GM12873 (cell line): ENCODE results near the gene KCTD21.

ENCODE experiments used
- TF ChIP-seq, protein P1 (sequence below): IDR thresholded peaks from 2 replicates; pipeline ENCODE4 v1.5.1; 2012; ENCODE audit warnings: low read depth, mild to moderate bottlenecking, moderate library complexity, low read length, control low read depth; ENCODE audit not compliant: insufficient read depth; ENCODE audit errors: missing control alignments

KCTD21 gene

DNA sequence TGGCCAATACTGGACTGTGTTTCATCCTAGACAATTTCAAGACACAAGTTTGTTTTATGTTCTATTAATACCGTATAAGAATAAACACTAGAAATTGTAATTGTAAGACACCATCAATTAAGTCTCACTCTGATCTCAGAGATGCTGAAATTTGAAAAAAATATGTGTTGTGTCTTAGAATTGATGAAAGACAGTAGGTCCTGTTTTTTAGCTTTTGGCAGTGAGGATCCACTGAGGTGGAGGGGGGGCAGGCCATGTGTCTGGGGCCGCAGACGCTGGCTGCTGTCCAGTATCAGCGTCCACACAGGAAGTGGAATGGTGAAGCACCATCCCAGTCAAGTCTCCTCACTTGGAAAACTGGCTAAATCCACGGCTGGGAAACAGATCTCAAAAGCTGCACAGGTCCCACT, 26.5 kb downstream of the KCTD21 start:
- TF ChIP-seq, protein P1, sequence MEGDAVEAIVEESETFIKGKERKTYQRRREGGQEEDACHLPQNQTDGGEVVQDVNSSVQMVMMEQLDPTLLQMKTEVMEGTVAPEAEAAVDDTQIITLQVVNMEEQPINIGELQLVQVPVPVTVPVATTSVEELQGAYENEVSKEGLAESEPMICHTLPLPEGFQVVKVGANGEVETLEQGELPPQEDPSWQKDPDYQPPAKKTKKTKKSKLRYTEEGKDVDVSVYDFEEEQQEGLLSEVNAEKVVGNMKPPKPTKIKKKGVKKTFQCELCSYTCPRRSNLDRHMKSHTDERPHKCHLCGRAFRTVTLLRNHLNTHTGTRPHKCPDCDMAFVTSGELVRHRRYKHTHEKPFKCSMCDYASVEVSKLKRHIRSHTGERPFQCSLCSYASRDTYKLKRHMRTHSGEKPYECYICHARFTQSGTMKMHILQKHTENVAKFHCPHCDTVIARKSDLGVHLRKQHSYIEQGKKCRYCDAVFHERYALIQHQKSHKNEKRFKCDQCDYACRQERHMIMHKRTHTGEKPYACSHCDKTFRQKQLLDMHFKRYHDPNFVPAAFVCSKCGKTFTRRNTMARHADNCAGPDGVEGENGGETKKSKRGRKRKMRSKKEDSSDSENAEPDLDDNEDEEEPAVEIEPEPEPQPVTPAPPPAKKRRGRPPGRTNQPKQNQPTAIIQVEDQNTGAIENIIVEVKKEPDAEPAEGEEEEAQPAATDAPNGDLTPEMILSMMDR = no peak

DNA sequence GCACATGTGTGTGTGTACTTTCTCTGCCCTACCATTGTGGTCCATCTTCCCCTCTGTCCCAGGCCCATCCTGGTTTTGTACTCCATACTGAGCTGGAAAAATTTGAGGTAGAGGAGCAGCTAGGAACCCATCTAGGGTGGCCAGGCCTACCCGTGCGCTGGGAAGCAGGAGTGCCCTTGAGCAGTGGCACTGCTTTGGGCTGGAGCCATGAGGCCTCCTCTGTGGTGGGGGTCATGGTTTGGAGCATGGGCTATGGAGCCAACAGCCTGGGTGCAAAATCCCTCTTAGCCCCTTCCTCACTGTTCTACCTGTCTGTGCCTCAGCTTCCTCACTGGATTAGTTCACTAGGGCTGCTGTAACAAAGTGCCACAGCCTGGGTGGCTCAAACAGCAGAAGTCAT, 27.1 kb downstream of the KCTD21 start:
- TF ChIP-seq, protein P1 = no peak

DNA sequence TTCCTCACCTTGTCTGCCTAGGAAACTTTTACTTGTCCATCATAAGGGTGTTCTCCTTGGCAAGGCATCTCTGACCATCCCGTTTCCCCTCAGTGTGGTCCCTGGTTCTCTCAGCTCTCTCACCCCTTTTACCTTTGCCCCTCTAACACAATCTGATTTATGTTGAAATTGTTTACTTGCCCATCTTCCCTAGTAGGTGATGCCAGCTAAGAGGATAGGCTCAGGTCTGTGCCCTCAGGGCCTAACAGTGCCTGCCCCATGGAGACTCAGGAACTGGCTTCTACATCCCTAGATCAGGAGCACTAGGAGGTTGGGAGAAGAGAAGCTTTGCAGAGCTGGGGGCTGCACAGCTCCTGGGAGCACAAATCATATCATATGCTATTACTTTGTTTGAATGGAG, 27.9 kb downstream of the KCTD21 start:
- TF ChIP-seq, protein P1 = no peak

DNA sequence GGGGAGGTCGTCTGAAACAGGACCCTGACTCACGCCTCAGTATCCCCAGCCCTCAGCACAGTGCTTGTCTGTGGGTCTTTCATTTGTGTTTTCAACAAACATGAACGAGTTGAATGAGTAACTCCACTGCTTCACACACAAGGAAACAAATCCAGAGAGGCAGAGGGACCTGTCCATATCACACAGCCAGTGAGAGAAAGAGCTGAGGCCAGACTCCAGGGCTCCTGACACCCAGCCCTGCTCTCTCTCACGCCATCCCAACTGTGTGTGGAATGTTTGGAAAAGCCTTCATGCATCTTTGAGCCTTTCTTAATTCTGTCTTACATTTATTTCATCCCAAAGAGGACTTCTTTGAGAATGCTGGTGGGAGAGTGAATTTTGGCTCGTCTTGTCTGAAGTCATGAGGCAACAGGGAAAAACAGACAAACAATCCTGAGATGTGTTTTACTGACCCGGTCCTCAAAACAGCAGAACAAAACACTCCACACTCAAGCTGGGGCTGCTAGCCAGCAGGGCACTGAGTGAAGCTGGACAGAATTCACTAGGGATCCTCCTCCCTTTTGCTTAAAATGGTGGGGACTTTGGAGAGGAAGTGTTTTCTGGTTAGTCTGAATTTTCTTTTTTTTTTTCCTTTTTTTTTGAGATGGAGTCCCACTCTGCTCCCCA, 29.3 kb downstream of the KCTD21 start:
- TF ChIP-seq, protein P1 = no peak

DNA sequence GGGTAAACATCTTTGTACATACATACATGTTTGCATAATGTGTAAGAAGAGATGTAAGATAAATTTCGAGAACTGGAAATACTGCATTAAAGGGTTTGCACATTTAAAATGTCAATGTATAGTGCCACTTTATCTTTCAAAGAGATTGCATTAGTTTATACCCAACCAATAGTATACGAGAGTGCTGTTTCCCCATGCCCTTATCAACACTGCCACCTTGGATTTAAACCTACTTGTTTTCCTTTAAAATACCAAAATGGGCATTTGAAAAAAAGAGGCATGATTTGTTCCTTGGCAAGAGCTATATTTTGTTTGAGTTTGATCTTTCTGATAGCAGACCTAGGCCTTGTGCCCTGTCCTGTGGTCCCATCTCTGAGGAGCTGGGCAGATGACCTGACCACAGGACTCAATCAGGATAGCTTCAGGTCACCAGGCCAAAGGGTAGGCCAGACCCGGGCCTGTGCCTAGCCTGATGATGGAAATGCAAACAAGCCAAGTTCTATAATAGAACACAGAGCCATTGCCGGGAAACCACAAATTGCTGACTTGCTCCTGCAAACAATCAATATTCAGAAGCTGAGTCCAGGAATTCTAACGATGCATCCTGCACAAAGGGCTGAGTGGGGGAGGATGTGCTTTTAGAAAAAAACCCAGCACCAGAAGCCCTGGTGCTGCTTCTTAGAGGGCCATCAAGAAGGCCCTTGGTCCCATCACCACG, 32.1 kb downstream of the KCTD21 start:
- TF ChIP-seq, protein P1 = no peak

DNA sequence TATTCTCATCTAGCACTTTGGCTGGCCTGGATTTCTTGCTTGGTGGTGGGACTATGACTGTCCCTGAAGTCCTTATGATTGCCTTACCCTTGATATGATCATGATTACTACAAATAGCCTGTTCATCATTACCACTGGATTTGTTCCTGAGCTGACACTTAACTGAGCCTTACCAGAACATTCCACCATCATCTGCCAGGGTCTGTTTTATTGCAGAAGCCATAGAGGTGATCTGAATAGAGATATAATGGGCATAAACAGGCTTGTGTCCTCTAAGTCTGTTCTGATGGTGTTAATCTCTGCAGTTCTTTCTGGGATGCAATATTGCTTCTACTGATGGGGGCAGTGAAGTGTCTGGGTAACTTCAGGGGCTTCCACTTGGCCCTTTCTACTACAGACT, 36.6 kb downstream of the KCTD21 start:
- TF ChIP-seq, protein P1 = no peak

DNA sequence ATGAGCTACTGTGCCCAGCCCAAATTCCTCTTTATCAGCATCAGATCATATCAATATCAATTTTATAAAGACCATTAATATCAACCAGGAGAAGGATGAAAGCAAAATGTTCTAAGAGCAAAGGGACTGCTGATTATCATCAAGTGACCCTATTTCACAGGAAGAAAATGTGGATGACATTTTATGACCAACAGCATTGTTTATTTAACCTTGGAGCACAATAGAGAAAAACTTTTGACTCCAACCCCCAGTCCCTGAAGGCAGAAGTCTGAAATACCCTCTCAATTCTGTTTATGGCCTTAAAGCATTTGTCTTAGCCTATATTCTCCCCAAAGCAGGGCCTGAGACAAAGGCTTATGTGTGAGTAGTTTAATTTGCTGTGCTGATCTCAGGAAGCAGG, 37.7 kb downstream of the KCTD21 start:
- TF ChIP-seq, protein P1 = no peak
